ENCODE measurements around the gene WDR90.

WDR90 gene

DNA sequence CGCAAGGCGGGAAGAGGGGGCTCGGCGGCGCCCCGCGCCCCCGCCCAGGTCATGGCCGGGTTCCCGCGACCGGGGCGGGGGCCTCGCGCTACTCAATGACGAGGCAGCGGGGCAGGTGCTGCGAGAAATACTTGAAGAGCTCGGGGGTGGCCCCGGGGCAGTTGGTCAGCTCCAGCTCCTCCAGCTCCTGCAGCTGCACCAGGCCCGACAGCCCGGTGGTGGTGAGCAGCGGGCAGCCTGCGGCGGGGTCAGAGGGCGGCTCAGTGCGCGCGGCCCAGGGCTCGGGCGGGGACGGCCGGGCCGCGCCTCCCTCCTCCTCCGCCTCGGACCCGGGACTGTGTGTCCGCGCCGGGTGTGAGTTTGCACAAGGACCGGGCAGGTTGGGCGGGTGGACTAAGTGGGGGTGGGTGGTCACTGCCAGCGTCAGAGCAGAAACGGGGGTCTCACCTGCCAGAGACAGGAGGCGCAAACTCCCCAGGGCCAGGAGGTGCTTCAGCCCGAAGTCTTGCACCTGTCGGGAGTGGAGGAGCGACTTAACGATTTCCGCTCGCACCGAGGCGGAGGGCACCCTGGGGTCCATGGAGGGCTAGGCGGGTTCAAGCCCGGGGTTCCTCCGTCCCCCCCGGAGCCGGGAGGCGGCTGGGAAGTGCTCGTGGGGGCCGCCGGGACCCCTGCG is 45.2 kb downstream of the WDR90 start:
- Histone ChIP-seq H3K4me2 (ENCODE audit: low read length) (peak overlapping the region; percentile 72), H3K4me3 (ENCODE audit: low read depth, low read length) (peak overlapping the region; percentile 56), H3K79me2 (peaks cover 5% of the 10 kb centered on the region), H3K36me3 (ENCODE audit: control insufficient read depth, insufficient read depth, low read length) (no peaks in the 10 kb centered on the region), H3K9ac (no peak overlapping the region), H2AFZ (no peak overlapping the region), H3K4me1 (peaks cover 16% of the 10 kb centered on the region), H3K27ac (no peak overlapping the region), H3K27me3 (ENCODE audit: control insufficient read depth, insufficient read depth, low read length) (no peaks in the 10 kb centered on the region), H3K9me3 (ENCODE audit: control insufficient read depth, low read length) (no peaks in the 10 kb centered on the region)
- no peak for TF ChIP-seq CTCF (IDR thresholded peaks at IDR 0.05)

- peak overlapping the region; percentile 56 for H3K4me3 ChIP-seq (ENCODE audit: low read depth, low read length)
These were observed 45.7 kb downstream of the WDR90 start for GRCh38 chr16:694863-695354.

GRCh38 chr16:695355-696089 is 46.4 kb downstream of the WDR90 start:
- peak overlapping the region; percentile 95 for H3K27ac ChIP-seq
- no peaks in the 10 kb centered on the region for H3K27me3 ChIP-seq (ENCODE audit: control insufficient read depth, insufficient read depth, low read length)

More at GRCh38 chr16:694863-695354, 45.7 kb downstream of the WDR90 start:
- Histone ChIP-seq H2AFZ (no peak overlapping the region), H3K4me2 (ENCODE audit: low read length) (peak overlapping the region; percentile 72), H3K27ac (no peak overlapping the region), H3K9me3 (ENCODE audit: control insufficient read depth, low read length) (no peaks in the 10 kb centered on the region), H3K36me3 (ENCODE audit: control insufficient read depth, insufficient read depth, low read length) (no peaks in the 10 kb centered on the region), H3K79me2 (peaks cover 3% of the 10 kb centered on the region), H3K27me3 (ENCODE audit: control insufficient read depth, insufficient read depth, low read length) (no peaks in the 10 kb centered on the region), H3K9ac (no peak overlapping the region), H3K4me1 (peaks cover 13% of the 10 kb centered on the region)
- no peak for TF ChIP-seq CTCF (IDR thresholded peaks at IDR 0.05)

DNA sequence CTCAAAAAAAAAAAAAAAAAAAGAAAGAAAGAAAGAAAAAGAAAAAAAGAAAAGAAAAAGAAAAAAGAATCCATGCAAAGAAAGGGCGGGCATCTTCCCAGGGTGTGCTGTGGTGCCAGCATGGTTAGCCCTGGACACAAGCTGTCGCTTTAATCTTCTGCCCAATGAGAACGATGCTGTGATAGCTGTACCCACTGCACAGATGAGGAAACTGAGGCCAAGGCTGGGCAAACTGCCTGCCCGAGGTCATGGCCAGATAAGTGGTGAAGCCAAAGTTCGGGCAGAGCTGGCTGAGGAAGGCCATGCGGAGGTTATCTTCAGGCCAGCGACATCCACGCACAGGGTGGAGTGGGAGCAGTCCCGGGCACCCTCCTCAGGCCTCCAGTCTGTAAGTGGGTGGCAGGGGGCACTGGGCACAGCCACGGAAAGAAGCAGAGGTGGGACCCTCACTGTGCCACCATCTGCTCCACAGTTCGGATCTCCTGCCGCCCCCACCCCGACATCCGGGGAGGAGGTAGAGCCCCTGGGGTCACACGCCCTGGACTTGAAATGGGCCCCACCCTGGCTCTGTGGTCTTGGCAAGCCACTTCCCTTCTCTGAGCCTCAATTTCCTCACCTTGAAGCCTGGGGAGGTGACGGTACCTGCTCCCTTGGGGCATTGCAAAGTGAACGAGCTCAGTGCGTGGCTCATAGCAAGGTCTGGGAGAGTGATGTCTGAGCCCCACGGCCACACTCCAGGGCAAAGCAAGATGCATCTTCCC is 49.9 kb downstream of the WDR90 start:
- no peak for TF ChIP-seq CTCF (IDR thresholded peaks at IDR 0.05)
- Histone ChIP-seq H3K27me3 (ENCODE audit: control insufficient read depth, insufficient read depth, low read length) (peaks cover 5% of the 10 kb centered on the region), H2AFZ (no peak overlapping the region), H3K9ac (no peak overlapping the region), H3K4me1 (no peaks in the 10 kb centered on the region), H3K9me3 (ENCODE audit: control insufficient read depth, low read length) (no peaks in the 10 kb centered on the region), H3K79me2 (peaks cover 27% of the 10 kb centered on the region), H3K27ac (no peak overlapping the region), H3K4me2 (ENCODE audit: low read length) (no peak overlapping the region), H3K4me3 (ENCODE audit: low read depth, low read length) (no peak overlapping the region), H3K36me3 (ENCODE audit: control insufficient read depth, insufficient read depth, low read length) (no peaks in the 10 kb centered on the region)

More at GRCh38 chr16:695355-696089, 46.4 kb downstream of the WDR90 start:
- H3K79me2 ChIP-seq = peaks cover 3% of the 10 kb centered on the region
- peak overlapping the region; percentile 78 for H3K4me2 ChIP-seq (ENCODE audit: low read length)
- H3K9ac ChIP-seq = no peak overlapping the region
- no peaks in the 10 kb centered on the region for H3K36me3 ChIP-seq (ENCODE audit: control insufficient read depth, insufficient read depth, low read length)
- peak overlapping the region; percentile 40 for H2AFZ ChIP-seq
- no peak for TF ChIP-seq CTCF (IDR thresholded peaks at IDR 0.05)
- no peaks in the 10 kb centered on the region for H3K9me3 ChIP-seq (ENCODE audit: control insufficient read depth, low read length)
- peaks cover 11% of the 10 kb centered on the region for H3K4me1 ChIP-seq
- peak overlapping the region; percentile 65 for H3K4me3 ChIP-seq (ENCODE audit: low read depth, low read length)
